ENCODE measurements around the gene CAPRIN2.

Gene CAPRIN2

GRCh38 chr12:30754750-30755394 is at the start of gene CAPRIN2:
TSS of gene CAPRIN2 (minus strand) at chr12:30754951. CDS start at chr12:30753520, 1,431 bp downstream.
- peak; percentile 86 for DNase-seq

- DNase-seq = no peak
Observed at GRCh38 chr12:30797689-30798088, 42.9 kb upstream of the CAPRIN2 start.

- DNase-seq = no peak
Observed at GRCh38 chr12:30796891-30797371, 42.2 kb upstream of the CAPRIN2 start.

GRCh38 chr12:30796313-30796780 is 41.6 kb upstream of the CAPRIN2 start:
- DNase-seq = no peak

- DNase-seq = no peak
Observed at GRCh38 chr12:30795410-30796312, 40.9 kb upstream of the CAPRIN2 start.

- no peak for DNase-seq
Observed at GRCh38 chr12:30794591-30795409, 40.0 kb upstream of the CAPRIN2 start.

GRCh38 chr12:30794020-30794419 is 39.3 kb upstream of the CAPRIN2 start:
- no peak for DNase-seq

- no peak for DNase-seq
Observed at GRCh38 chr12:30792648-30793499, 38.1 kb upstream of the CAPRIN2 start.

- no peak for DNase-seq
Observed at GRCh38 chr12:30792085-30792484, 37.3 kb upstream of the CAPRIN2 start.

- DNase-seq = no peak
Observed at GRCh38 chr12:30788754-30789153, 34.0 kb upstream of the CAPRIN2 start.

- DNase-seq = no peak
Observed at GRCh38 chr12:30785630-30786029, 30.9 kb upstream of the CAPRIN2 start.

- no peak for DNase-seq
Observed at GRCh38 chr12:30784508-30784907, 29.8 kb upstream of the CAPRIN2 start.

GRCh38 chr12:30783946-30784345 is 29.2 kb upstream of the CAPRIN2 start:
- DNase-seq = no peak

GRCh38 chr12:30782316-30783173 is 27.8 kb upstream of the CAPRIN2 start:
- DNase-seq = no peak

GRCh38 chr12:30779578-30779977 is 24.8 kb upstream of the CAPRIN2 start:
- DNase-seq = no peak

- no peak for DNase-seq
Observed at GRCh38 chr12:30779178-30779577, 24.4 kb upstream of the CAPRIN2 start.

- no peak for DNase-seq
Observed at GRCh38 chr12:30774599-30774998, 19.8 kb upstream of the CAPRIN2 start.

- DNase-seq = no peak
Observed at GRCh38 chr12:30769802-30770201, 15.1 kb upstream of the CAPRIN2 start.

GRCh38 chr12:30764251-30764650 is 9.5 kb upstream of the CAPRIN2 start:
- DNase-seq = peak; percentile 80

- no peak for DNase-seq
Observed at GRCh38 chr12:30763053-30763452, 8.3 kb upstream of the CAPRIN2 start.

- DNase-seq = no peak
Observed at GRCh38 chr12:30761730-30762129, 7.0 kb upstream of the CAPRIN2 start.

Measured in NCI-H1417 treated with DMSO at 0.1 percent for 48 hours (cell line).